Mesendoderm (in vitro differentiated cells): ENCODE data around the gene SNAPC4.

Experiments used
- DNase-seq: peaks from one replicate; pipeline ENCODE4 v3.0.0; 2013
- H2AK5ac ChIP-seq: 2 replicates; pipeline ENCODE4 v1.6.1; 2013; ENCODE audit warnings: low read length, inconsistent platforms
- H2BK120ac ChIP-seq: 2 replicates; pipeline ENCODE4 v1.6.1; 2013; ENCODE audit warnings: low read depth, mild to moderate bottlenecking, low read length, moderate library complexity, mixed read lengths
- H2BK15ac ChIP-seq: replicated peaks from 2 replicates; pipeline ENCODE4 v1.6.1; 2013; ENCODE audit warnings: low read depth, mild to moderate bottlenecking, moderate library complexity
- H2BK5ac ChIP-seq: 2 replicates; pipeline ENCODE4 v1.6.1; 2013; ENCODE audit warnings: low read length, inconsistent platforms
- H3K18ac ChIP-seq: 2 replicates; pipeline ENCODE4 v1.6.1; 2013; ENCODE audit warnings: mild to moderate bottlenecking, low read length, mixed read lengths
- H3K23ac ChIP-seq: one replicate; pipeline ENCODE4 v1.6.1; 2013; ENCODE audit warnings: low read length
- H3K27ac ChIP-seq: 2 replicates; pipeline ENCODE4 v1.5.1; 2013; ENCODE audit warnings: low read depth, mild to moderate bottlenecking, inconsistent platforms, low read length, moderate library complexity
- H3K27me3 ChIP-seq: 2 replicates; pipeline ENCODE4 v1.6.1; 2013; ENCODE audit warnings: low read length, control low read depth, mild to moderate bottlenecking, inconsistent platforms; ENCODE audit not compliant: insufficient read depth, poor library complexity
- H3K36me3 ChIP-seq: 2 replicates; pipeline ENCODE4 v1.6.1; 2013; ENCODE audit warnings: low read length, inconsistent platforms; ENCODE audit not compliant: control insufficient read depth, insufficient read depth
- H3K4ac ChIP-seq: one replicate; pipeline ENCODE4 v1.6.1; 2013; ENCODE audit warnings: low read depth, mild to moderate bottlenecking, low read length, moderate library complexity
- H3K4me1 ChIP-seq: 2 replicates; pipeline ENCODE4 v1.6.1; 2013; ENCODE audit warnings: low read depth, low read length, inconsistent platforms; ENCODE audit not compliant: control insufficient read depth
- H3K4me2 ChIP-seq: 2 replicates; pipeline ENCODE4 v1.6.1; 2013; ENCODE audit warnings: low read length
- H3K4me3 ChIP-seq: 2 replicates; pipeline ENCODE4 v1.5.1; 2013; ENCODE audit warnings: mild to moderate bottlenecking, low read length
- H3K56ac ChIP-seq: one replicate; pipeline ENCODE4 v1.6.1; 2013; ENCODE audit warnings: low read length
- H3K79me1 ChIP-seq: 2 replicates; pipeline ENCODE4 v1.6.1; 2013; ENCODE audit warnings: low read length, inconsistent platforms
- H3K79me2 ChIP-seq: 2 replicates; pipeline ENCODE4 v1.6.1; 2013; ENCODE audit warnings: mild to moderate bottlenecking, low read length; ENCODE audit not compliant: control insufficient read depth, insufficient read depth
- H3K9ac ChIP-seq: 2 replicates; pipeline ENCODE4 v1.6.1; 2013; ENCODE audit warnings: low read length, inconsistent platforms
- H4K5ac ChIP-seq: one replicate; pipeline ENCODE4 v1.6.1; 2013; ENCODE audit warnings: low read length
- H4K8ac ChIP-seq: one replicate; pipeline ENCODE4 v1.6.1; 2013; ENCODE audit warnings: low read depth, mild to moderate bottlenecking, control low read depth, low read length, moderate library complexity
- WGBS: extraction: QIAGEN DNeasy Blood & Tissue Kit; methylation state at CpG from one replicate; pipeline ENCODE4 v1.1.7; 2013; ENCODE audit warnings: low lambda C conversion rate, missing lambda C conversion rate; ENCODE audit not compliant: insufficient coverage; ENCODE audit errors: extremely low coverage; 5-methylcytosine and 5-hydroxymethylcytosine counted together

Gene SNAPC4

DNA sequence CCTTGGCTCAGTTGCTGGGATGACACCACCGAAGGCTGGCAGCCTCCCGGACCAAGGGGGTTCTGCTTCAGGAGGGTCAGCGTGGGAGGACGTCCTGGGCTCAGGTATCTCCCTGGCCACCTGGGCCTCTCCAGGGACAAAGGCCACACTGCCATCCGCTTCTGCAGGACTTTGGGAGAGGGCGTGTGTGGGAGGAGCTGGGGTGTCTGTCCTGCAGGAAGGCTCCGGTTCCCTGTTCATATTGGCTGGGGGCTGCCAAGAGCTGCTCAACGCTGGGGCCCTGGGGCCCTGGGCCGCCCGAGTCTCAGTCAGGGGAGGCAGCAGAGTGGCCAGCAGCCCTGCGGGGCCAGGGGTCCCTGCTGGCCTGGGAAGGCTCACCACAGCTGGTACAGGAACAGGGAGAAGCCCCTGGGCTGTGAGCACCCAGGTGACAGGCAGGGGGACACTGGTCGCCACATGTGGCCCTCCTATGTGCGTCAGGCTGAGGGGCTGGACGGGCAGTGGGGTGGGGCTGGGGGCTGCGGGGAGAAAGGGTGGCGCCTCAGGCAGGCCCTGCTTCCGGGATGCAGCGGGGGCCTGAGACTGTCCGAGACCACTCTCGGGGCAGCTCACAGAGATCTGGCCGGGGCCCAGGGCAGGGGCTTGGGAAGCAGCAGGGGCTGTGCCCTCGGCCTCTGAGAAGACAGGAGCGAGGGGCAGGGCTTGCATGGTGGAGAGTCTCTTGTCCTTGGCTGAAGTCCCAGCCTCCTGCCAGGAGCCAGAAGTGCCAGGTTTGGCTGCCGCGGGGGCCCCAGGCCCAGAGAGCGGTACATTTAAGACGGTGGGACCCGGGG, 21.6 kb downstream of the SNAPC4 start:
- Histone ChIP-seq H2BK5ac (no peak overlapping the region), H3K9ac (no peak overlapping the region), H3K23ac (no peak overlapping the region), H3K4me1 (no peaks in the 10 kb centered on the region), H3K79me1 (no peaks in the 10 kb centered on the region), H3K4ac (no peak overlapping the region), H3K4me2 (no peak overlapping the region), H3K56ac (no peak overlapping the region), H2BK15ac (no peak overlapping the region), H3K79me2 (no peaks in the 10 kb centered on the region), H3K27me3 (no peaks in the 10 kb centered on the region), H3K36me3 (peaks cover 5% of the 10 kb centered on the region), H3K18ac (no peak overlapping the region), H2AK5ac (no peak overlapping the region), H2BK120ac (no peak overlapping the region), H3K4me3 (no peak overlapping the region), H4K8ac (no peak overlapping the region), H4K5ac (no peak overlapping the region), H3K27ac (no peak overlapping the region)
- DNase-seq = no peak
- no CpG with 5 or more reads among the region's 28 CpGs for WGBS

DNA sequence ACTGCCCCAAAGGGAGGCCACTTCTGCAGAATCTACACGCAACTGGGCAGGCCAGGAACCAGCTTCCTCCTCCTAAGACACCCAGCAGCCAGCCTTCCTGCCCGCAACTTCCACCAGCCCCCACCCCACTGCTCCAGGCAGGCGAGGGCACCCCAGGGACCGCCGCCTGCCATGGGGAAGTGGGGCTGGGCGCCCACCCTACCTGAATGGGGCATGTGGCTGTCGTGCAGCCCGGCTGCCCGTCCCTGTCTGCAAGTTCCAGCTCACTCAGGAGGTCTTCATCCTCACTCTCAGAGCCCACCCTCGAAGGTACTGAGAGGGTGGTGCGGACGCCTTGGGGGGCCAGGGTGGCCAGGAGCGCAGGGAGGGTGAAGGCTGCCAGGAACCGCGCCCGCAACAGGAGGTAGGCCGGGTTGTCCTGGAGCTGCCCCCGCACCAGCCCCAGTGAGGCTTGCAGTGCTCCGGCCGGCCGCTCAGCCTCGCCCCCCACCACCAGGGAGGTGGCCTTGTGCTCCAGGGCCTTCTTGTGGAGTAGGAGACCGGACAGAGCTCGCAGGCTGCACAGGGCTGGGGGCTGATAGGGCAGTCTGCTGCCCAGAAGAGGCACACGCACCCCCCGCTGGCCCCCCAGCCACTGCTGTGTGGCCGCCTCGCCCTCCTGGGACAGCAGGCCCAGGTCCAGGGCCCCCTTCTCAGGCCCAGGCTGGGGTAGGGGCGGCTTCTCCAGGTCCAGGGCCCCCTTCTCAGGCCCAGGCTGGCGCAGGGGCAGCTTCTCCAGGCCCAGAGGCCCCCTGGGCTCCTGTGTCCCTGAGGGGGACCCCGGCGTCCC, 22.4 kb downstream of the SNAPC4 start:
- no CpG with 5 or more reads among the region's 32 CpGs for WGBS
- no peaks in the 10 kb centered on the region for H3K79me1 ChIP-seq
- no peak overlapping the region for H3K27ac ChIP-seq
- H2BK120ac ChIP-seq = no peak overlapping the region
- no peak overlapping the region for H2AK5ac ChIP-seq
- H3K27me3 ChIP-seq = no peaks in the 10 kb centered on the region
- H3K79me2 ChIP-seq = no peaks in the 10 kb centered on the region
- no peak overlapping the region for H3K18ac ChIP-seq
- no peak overlapping the region for H3K4ac ChIP-seq
- H3K9ac ChIP-seq = no peak overlapping the region
- no peak overlapping the region for H3K4me3 ChIP-seq
- H3K4me1 ChIP-seq = no peaks in the 10 kb centered on the region
- H4K5ac ChIP-seq = no peak overlapping the region
- peaks cover 2% of the 10 kb centered on the region for H3K36me3 ChIP-seq
- H3K56ac ChIP-seq = no peak overlapping the region
- H2BK15ac ChIP-seq = no peak overlapping the region
- no peak overlapping the region for H3K4me2 ChIP-seq
- H2BK5ac ChIP-seq = no peak overlapping the region
- DNase-seq = no peak
- H4K8ac ChIP-seq = no peak overlapping the region
- no peak overlapping the region for H3K23ac ChIP-seq

DNA sequence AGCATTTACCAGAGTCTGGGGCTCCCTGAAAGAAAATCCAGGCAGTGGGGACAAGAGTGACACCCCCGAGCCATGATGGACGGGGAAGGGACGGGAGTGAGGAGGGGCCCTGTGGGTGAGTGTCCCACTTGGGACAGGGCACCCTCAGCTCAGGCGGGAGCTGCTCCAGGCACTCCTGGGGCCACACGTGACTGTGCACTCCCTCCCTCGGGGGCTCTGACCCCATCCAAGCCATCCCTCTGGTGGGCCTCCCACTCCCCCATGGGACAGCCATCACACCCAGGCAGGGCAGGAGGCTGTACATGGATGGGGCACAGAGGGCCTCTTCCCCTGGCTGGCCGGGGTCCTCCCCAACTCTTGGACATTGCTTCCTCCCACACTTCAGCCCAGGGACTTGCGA, 23.5 kb downstream of the SNAPC4 start:
- no peak overlapping the region for H3K56ac ChIP-seq
- no peak overlapping the region for H2AK5ac ChIP-seq
- H3K27ac ChIP-seq = no peak overlapping the region
- no CpG with 5 or more reads among the region's 8 CpGs for WGBS
- no peaks in the 10 kb centered on the region for H3K79me1 ChIP-seq
- no peak overlapping the region for H3K9ac ChIP-seq
- H4K5ac ChIP-seq = no peak overlapping the region
- no peaks in the 10 kb centered on the region for H3K4me1 ChIP-seq
- no peaks in the 10 kb centered on the region for H3K27me3 ChIP-seq
- no peak overlapping the region for H3K4ac ChIP-seq
- no peak overlapping the region for H3K4me3 ChIP-seq
- DNase-seq = no peak
- no peak overlapping the region for H3K18ac ChIP-seq
- peaks cover 1% of the 10 kb centered on the region for H3K36me3 ChIP-seq
- H4K8ac ChIP-seq = no peak overlapping the region
- H3K23ac ChIP-seq = no peak overlapping the region
- H3K4me2 ChIP-seq = no peak overlapping the region
- no peaks in the 10 kb centered on the region for H3K79me2 ChIP-seq
- H2BK15ac ChIP-seq = no peak overlapping the region
- H2BK120ac ChIP-seq = no peak overlapping the region
- no peak overlapping the region for H2BK5ac ChIP-seq

GRCh38 chr9:136375096-136375495, 24.9 kb downstream of the SNAPC4 start:
- H4K8ac ChIP-seq = no peak overlapping the region
- H3K27me3 ChIP-seq = no peaks in the 10 kb centered on the region
- H3K4ac ChIP-seq = no peak overlapping the region
- H3K4me2 ChIP-seq = no peak overlapping the region
- no peaks in the 10 kb centered on the region for H3K79me2 ChIP-seq
- peaks cover 1% of the 10 kb centered on the region for H3K36me3 ChIP-seq
- H3K23ac ChIP-seq = no peak overlapping the region
- H3K9ac ChIP-seq = no peak overlapping the region
- DNase-seq = no peak
- H2BK15ac ChIP-seq = no peak overlapping the region
- H3K27ac ChIP-seq = no peak overlapping the region
- H3K18ac ChIP-seq = no peak overlapping the region
- no peak overlapping the region for H2BK120ac ChIP-seq
- no CpG with 5 or more reads among the region's 12 CpGs for WGBS
- H3K56ac ChIP-seq = no peak overlapping the region
- H4K5ac ChIP-seq = no peak overlapping the region
- H3K4me3 ChIP-seq = no peak overlapping the region
- no peak overlapping the region for H2AK5ac ChIP-seq
- no peak overlapping the region for H2BK5ac ChIP-seq
- H3K4me1 ChIP-seq = no peaks in the 10 kb centered on the region
- no peaks in the 10 kb centered on the region for H3K79me1 ChIP-seq

DNA sequence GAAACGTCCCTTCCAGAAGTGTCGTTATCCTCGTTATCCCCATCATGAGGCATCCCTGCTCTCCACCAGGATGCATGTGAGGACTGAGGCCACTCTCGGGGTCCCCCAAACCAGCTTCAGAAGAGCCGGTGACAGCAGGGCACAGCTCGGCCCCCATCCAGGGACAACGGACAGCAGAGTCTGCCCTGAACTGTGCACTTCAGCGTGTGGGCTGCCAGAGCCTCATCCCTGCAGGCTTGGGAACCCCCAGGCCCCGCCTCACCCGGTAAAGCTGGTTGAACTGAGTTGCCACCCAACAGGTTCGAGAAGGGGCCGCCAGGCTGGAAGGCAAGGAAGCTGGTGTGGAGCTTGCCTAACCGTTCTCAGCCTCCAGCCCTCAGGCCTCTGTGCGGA, 25.8 kb downstream of the SNAPC4 start:
- Histone ChIP-seq H3K4me3 (no peak overlapping the region), H3K9ac (no peak overlapping the region), H2BK15ac (no peak overlapping the region), H4K8ac (no peak overlapping the region), H3K23ac (no peak overlapping the region), H3K4me1 (no peaks in the 10 kb centered on the region), H3K18ac (no peak overlapping the region), H3K79me1 (no peaks in the 10 kb centered on the region), H3K56ac (no peak overlapping the region), H3K4ac (no peak overlapping the region), H3K36me3 (peaks cover 1% of the 10 kb centered on the region), H3K27me3 (no peaks in the 10 kb centered on the region), H2BK120ac (no peak overlapping the region), H4K5ac (no peak overlapping the region), H2AK5ac (no peak overlapping the region), H3K4me2 (no peak overlapping the region), H3K27ac (no peak overlapping the region), H3K79me2 (no peaks in the 10 kb centered on the region), H2BK5ac (no peak overlapping the region)
- DNase-seq = no peak
- WGBS = no CpG with 5 or more reads among the region's 14 CpGs
